H9 (cell line): ENCODE measurements around the gene MRPL36. TPM values are rescaled to one million over a fixed set of nuclear protein-coding genes. Genes with fewer than 3 reads are reported as not detected.

ENCODE experiments used
- DNase-seq: peaks from one replicate; pipeline ENCODE4 v3.0.0-alpha.2; 2017
- H2AFZ ChIP-seq: one replicate; pipeline ENCODE4 v1.6.1; 2013; ENCODE audit warnings: mild to moderate bottlenecking, low read length, control low read depth, moderate library complexity
- H2AK5ac ChIP-seq: 2 replicates; pipeline ENCODE4 v1.6.1; 2013; ENCODE audit warnings: low read length, control low read depth, mixed read lengths; ENCODE audit not compliant: insufficient read length
- H2BK120ac ChIP-seq: one replicate; pipeline ENCODE4 v1.6.1; 2013; ENCODE audit warnings: low read depth, mild to moderate bottlenecking, low read length, control low read depth, inconsistent platforms; ENCODE audit not compliant: poor library complexity, severe bottlenecking
- H2BK12ac ChIP-seq: 2 replicates; pipeline ENCODE4 v1.6.1; 2013; ENCODE audit warnings: low read length, control low read depth, mixed read lengths, low read depth; ENCODE audit not compliant: insufficient read length
- H2BK15ac ChIP-seq: 2 replicates; pipeline ENCODE4 v1.6.1; 2013; ENCODE audit warnings: low read depth, low read length, control low read depth
- H2BK20ac ChIP-seq: one replicate; pipeline ENCODE4 v1.6.1; 2013; ENCODE audit warnings: low read depth, mild to moderate bottlenecking, low read length, control low read depth, inconsistent platforms; ENCODE audit not compliant: poor library complexity, severe bottlenecking
- H2BK5ac ChIP-seq: 2 replicates; pipeline ENCODE4 v1.6.1; 2013; ENCODE audit warnings: low read length, control low read depth, mixed read lengths; ENCODE audit not compliant: insufficient read length
- H3K14ac ChIP-seq: 2 replicates; pipeline ENCODE4 v1.6.1; 2013; ENCODE audit warnings: low read length, control low read depth; ENCODE audit not compliant: insufficient read depth
- H3K18ac ChIP-seq: 2 replicates; pipeline ENCODE4 v1.6.1; 2013; ENCODE audit warnings: low read depth, mild to moderate bottlenecking, mixed read lengths, low read length, control low read depth; ENCODE audit not compliant: insufficient read length
- H3K23ac ChIP-seq: 2 replicates; pipeline ENCODE4 v1.6.1; 2013; ENCODE audit warnings: low read length, control low read depth, mixed read lengths, low read depth; ENCODE audit not compliant: insufficient read length
- H3K23me2 ChIP-seq: 2 replicates; pipeline ENCODE4 v1.6.1; 2013; ENCODE audit warnings: low read depth, mild to moderate bottlenecking, mixed read lengths, low read length, control low read depth; ENCODE audit not compliant: insufficient read length, poor library complexity, severe bottlenecking
- H3K27ac ChIP-seq: 2 replicates; pipeline ENCODE4 v1.5.1; 2013; ENCODE audit warnings: low read length, control low read depth, mixed read lengths, low read depth; ENCODE audit not compliant: insufficient read length
- H3K27me3 ChIP-seq: 2 replicates; pipeline ENCODE4 v1.6.1; 2013; ENCODE audit warnings: low read length, control low read depth, inconsistent platforms; ENCODE audit not compliant: insufficient read depth
- H3K4ac ChIP-seq: 2 replicates; pipeline ENCODE4 v1.6.1; 2013; ENCODE audit warnings: low read depth, mild to moderate bottlenecking, control low read depth, inconsistent platforms, low read length, moderate library complexity
- H3K4me1 ChIP-seq: 2 replicates; pipeline ENCODE4 v1.6.1; 2013; ENCODE audit warnings: low read length, control low read depth, inconsistent platforms; ENCODE audit not compliant: insufficient read depth
- H3K4me2 ChIP-seq: 2 replicates; pipeline ENCODE4 v1.6.1; 2013; ENCODE audit warnings: low read length, control low read depth, mixed read lengths; ENCODE audit not compliant: insufficient read length, insufficient read depth
- H3K56ac ChIP-seq: 2 replicates; pipeline ENCODE4 v1.6.1; 2013; ENCODE audit warnings: low read depth, mild to moderate bottlenecking, mixed read lengths, low read length, control low read depth; ENCODE audit not compliant: insufficient read length
- H3K79me1 ChIP-seq: 2 replicates; pipeline ENCODE4 v1.6.1; 2013; ENCODE audit warnings: low read depth, mild to moderate bottlenecking, moderate library complexity, low read length, control low read depth, inconsistent platforms; ENCODE audit not compliant: insufficient read depth, poor library complexity, severe bottlenecking
- H3K79me2 ChIP-seq: 2 replicates; pipeline ENCODE4 v1.6.1; 2013; ENCODE audit warnings: low read length, control low read depth, inconsistent platforms; ENCODE audit not compliant: insufficient read depth
- H3K9ac ChIP-seq: 2 replicates; pipeline ENCODE4 v1.6.1; 2013; ENCODE audit warnings: low read length, control low read depth, mixed read lengths; ENCODE audit not compliant: insufficient read length; ENCODE audit errors: extremely low read depth
- H3K9me3 ChIP-seq: one replicate; pipeline ENCODE4 v1.6.1; 2013; ENCODE audit warnings: low read depth, low read length, inconsistent platforms; ENCODE audit not compliant: control insufficient read depth
- H3T11ph ChIP-seq: one replicate; pipeline ENCODE4 v1.6.1; 2013; ENCODE audit warnings: mild to moderate bottlenecking, low read length, control low read depth, inconsistent platforms
- H4K20me1 ChIP-seq: one replicate; pipeline ENCODE4 v1.6.1; 2013; ENCODE audit not compliant: control insufficient read depth, insufficient read length, insufficient read depth
- H4K5ac ChIP-seq: 2 replicates; pipeline ENCODE4 v1.6.1; 2013; ENCODE audit warnings: low read depth, mild to moderate bottlenecking, mixed read lengths, low read length, control low read depth; ENCODE audit not compliant: insufficient read length
- H4K8ac ChIP-seq: replicated peaks from 2 replicates; pipeline ENCODE4 v1.6.1; 2013; ENCODE audit warnings: low read length, control low read depth, mixed read lengths, low read depth; ENCODE audit not compliant: insufficient read length
- H4K91ac ChIP-seq: 2 replicates; pipeline ENCODE4 v1.6.1; 2013; ENCODE audit warnings: low read depth, mild to moderate bottlenecking, moderate library complexity, mixed read lengths, low read length, control low read depth; ENCODE audit not compliant: insufficient read length
- H3K27ac Mint-ChIP-seq, 3 experiments: 2 replicates in 2 of 3; 3 replicates in 1 of 3; pipeline ENCODE4 v1.8.0; 2020 to 2021; ENCODE audit warnings: mixed read lengths in 3 of 3, mild to moderate bottlenecking in 1 of 3, moderate library complexity in 1 of 3
- H3K27me3 Mint-ChIP-seq: 2 replicates; pipeline ENCODE4 v1.8.0; 2021; ENCODE audit warnings: low read depth, mild to moderate bottlenecking, moderate library complexity, mixed read lengths
- H3K36me3 Mint-ChIP-seq, 3 experiments: 2 replicates in 2 of 3; 3 replicates in 1 of 3; pipeline ENCODE4 v1.8.0; 2020 to 2021; ENCODE audit warnings: low read depth in 3 of 3, mixed read lengths in 3 of 3; ENCODE audit not compliant: insufficient read depth in 1 of 3
- H3K4me1 Mint-ChIP-seq, 2 experiments: 2 replicates each; pipeline ENCODE4 v1.8.0; 2020; ENCODE audit warnings: mixed read lengths in 2 of 2
- H3K4me3 Mint-ChIP-seq, 2 experiments: 2 replicates in 1 of 2; 3 replicates in 1 of 2; pipeline ENCODE4 v1.8.0; 2020 to 2021; ENCODE audit warnings: mild to moderate bottlenecking in 2 of 2, mixed read lengths in 2 of 2, moderate library complexity in 1 of 2
- H3K9me3 Mint-ChIP-seq, 2 experiments: 2 replicates in 1 of 2; 3 replicates in 1 of 2; pipeline ENCODE4 v1.8.0; 2020; ENCODE audit warnings: mild to moderate bottlenecking in 2 of 2, mixed read lengths in 2 of 2, moderate library complexity in 1 of 2
- WGBS: extraction: QIAGEN DNeasy Blood & Tissue Kit; methylation state at CpG from one replicate; pipeline ENCODE4 v1.1.7; 2013; ENCODE audit warnings: missing lambda C conversion rate, low lambda C conversion rate, mixed read lengths; ENCODE audit not compliant: insufficient read length; ENCODE audit errors: extremely low coverage; 5-methylcytosine and 5-hydroxymethylcytosine counted together
- total RNA-seq: library from RNA; stranded (reverse); gene quantifications from 2 replicates; pipeline ENCODE4 v1.2.1, GENCODE V29; 2021
- TF ChIP-seq, protein P1 (sequence below): fragments of 200-600 bp; sonication (generic); conservative IDR thresholded peaks from 3 replicates; pipeline ENCODE4 v1.8.0; 2021; ENCODE audit warnings: antibody characterized with exemption, mild to moderate bottlenecking

Gene MRPL36
- total RNA-seq, 1 experiment from 2014 or later = 67.3 TPM

- H3K79me1 ChIP-seq = no peaks in the 10 kb centered on the region
- H3K4ac ChIP-seq = no peak overlapping the region
- H3K9me3 ChIP-seq = no peaks in the 10 kb centered on the region
- no peaks in the 10 kb centered on the region for H3K79me2 ChIP-seq
- H2AK5ac ChIP-seq = no peak overlapping the region
- no peaks in the 10 kb centered on the region for H3K23me2 ChIP-seq
- no peaks in the 10 kb centered on the region for H3K27me3 ChIP-seq
- H2BK12ac ChIP-seq = no peak overlapping the region
- H4K20me1 ChIP-seq = no peaks in the 10 kb centered on the region
- peak; percentile 10 for DNase-seq
- Mint-ChIP-seq H3K27me3 (peaks cover 12% of the 10 kb centered on the region), H3K4me1 (peaks cover 15 to 27% of the 10 kb centered on the region in 2 experiments), H3K27ac (peak overlapping the region in 1 of 3 experiments; percentile 48; a peak in 1 of 7 replicates), H3K9me3 (peaks cover 6 to 8% of the 10 kb centered on the region in 2 experiments), H3K4me3 (no peak overlapping the region), H3K36me3 (peaks cover 5 to 8% (median 6%) of the 10 kb centered on the region in 3 experiments)
- no peak overlapping the region for H2BK15ac ChIP-seq
- no peak overlapping the region for H3T11ph ChIP-seq
- no peak overlapping the region for H2BK20ac ChIP-seq
- no peak overlapping the region for H2AFZ ChIP-seq
- no peak overlapping the region for H2BK5ac ChIP-seq
- H4K91ac ChIP-seq = no peak overlapping the region
- H3K56ac ChIP-seq = no peak overlapping the region
- WGBS = no CpG with 5 or more reads among the region's 8 CpGs
- no peak overlapping the region for H3K4me2 ChIP-seq
- no peak overlapping the region for H3K18ac ChIP-seq
- no peak overlapping the region for H3K14ac ChIP-seq
- H3K23ac ChIP-seq = no peak overlapping the region
- no peaks in the 10 kb centered on the region for H3K4me1 ChIP-seq
- no peak overlapping the region for H3K27ac ChIP-seq
- no peak overlapping the region for H3K9ac ChIP-seq
- no peak overlapping the region for H4K5ac ChIP-seq
- no peak overlapping the region for H2BK120ac ChIP-seq
- TF ChIP-seq, protein P1, sequence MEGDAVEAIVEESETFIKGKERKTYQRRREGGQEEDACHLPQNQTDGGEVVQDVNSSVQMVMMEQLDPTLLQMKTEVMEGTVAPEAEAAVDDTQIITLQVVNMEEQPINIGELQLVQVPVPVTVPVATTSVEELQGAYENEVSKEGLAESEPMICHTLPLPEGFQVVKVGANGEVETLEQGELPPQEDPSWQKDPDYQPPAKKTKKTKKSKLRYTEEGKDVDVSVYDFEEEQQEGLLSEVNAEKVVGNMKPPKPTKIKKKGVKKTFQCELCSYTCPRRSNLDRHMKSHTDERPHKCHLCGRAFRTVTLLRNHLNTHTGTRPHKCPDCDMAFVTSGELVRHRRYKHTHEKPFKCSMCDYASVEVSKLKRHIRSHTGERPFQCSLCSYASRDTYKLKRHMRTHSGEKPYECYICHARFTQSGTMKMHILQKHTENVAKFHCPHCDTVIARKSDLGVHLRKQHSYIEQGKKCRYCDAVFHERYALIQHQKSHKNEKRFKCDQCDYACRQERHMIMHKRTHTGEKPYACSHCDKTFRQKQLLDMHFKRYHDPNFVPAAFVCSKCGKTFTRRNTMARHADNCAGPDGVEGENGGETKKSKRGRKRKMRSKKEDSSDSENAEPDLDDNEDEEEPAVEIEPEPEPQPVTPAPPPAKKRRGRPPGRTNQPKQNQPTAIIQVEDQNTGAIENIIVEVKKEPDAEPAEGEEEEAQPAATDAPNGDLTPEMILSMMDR = no peak
- no peak overlapping the region for H4K8ac ChIP-seq
Measured at GRCh38 chr5:1753490-1753889, 46.1 kb downstream of the MRPL36 start.
